ENCODE measurements around the gene PPM1N. TPM values are rescaled to one million over a fixed set of nuclear protein-coding genes. Genes with fewer than 3 reads are reported as not detected.
A peak's percentile ranks its signal among the peaks of the same experiment; 100 is the strongest.

Gene PPM1N
- total and polyA plus RNA-seq, 2 of the 13 experiments (the other 11 are each of a cell fraction or from before 2014, with no cell fraction given) = 0.31 to 1.8 TPM

DNA sequence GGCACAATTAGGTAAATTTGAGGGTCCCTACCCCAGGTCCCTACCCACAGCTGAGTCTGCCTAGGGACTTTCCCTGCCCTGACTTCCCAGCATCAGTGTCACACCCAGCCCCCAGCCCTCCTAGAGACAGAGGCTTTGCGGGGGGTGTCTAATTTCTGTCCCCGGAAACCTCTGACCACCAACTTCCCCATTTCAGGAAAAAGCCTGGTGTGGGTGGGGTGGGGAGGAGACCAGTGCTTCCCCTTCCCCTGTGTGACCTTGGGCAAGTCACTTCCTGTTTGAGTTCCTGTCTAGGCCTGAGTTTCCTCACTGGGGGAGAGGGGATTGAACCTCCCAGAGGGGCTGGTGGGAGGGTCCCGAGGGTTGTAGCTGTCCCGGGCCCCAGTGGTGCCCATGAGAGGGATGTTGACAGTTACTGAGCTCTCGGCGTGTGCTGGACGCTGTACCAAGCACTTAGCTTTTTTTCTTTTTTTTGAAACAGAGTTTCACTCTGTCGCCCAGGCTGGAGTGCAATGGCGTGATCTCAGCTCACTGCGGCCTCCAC lies 16.9 kb downstream of the PPM1N start (continued):
- 0 out of 2 replicates have a peak, but pooled peaks have one; percentile 55 for TF ChIP-seq ZBTB7A (CRISPR knock-in tag; IDR thresholded peaks at IDR 0.05)
- 0 out of 4 replicates have a peak, but pooled peaks of 1 of the 2 experiments have one; percentile 15 for TF ChIP-seq EP300 (IDR thresholded peaks at IDR 0.05; ENCODE audit: low read depth in 2 of 2, low read length in 2 of 2)
- TF ChIP-seq EP300 (CRISPR knock-in tag; IDR thresholded peaks at IDR 0.05; ENCODE audit: borderline replicate concordance) = no peak
- TF ChIP-seq FOXK2 (IDR thresholded peaks at IDR 0.05) = no peak
- TF ChIP-seq ETV5 (CRISPR knock-in tag; IDR thresholded peaks at IDR 0.05; ENCODE audit: borderline replicate concordance) = peak; percentile 74
- TF ChIP-seq, protein P1, sequence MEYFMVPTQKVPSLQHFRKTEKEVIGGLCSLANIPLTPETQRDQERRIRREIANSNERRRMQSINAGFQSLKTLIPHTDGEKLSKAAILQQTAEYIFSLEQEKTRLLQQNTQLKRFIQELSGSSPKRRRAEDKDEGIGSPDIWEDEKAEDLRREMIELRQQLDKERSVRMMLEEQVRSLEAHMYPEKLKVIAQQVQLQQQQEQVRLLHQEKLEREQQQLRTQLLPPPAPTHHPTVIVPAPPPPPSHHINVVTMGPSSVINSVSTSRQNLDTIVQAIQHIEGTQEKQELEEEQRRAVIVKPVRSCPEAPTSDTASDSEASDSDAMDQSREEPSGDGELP (IDR thresholded peaks at IDR 0.05; ENCODE audit: borderline replicate concordance, low read depth) = no peak
- TF ChIP-seq ETV6 (CRISPR knock-in tag; conservative IDR thresholded peaks at IDR 0.05) = peak; percentile 97
- 0 out of 4 replicates have a peak, but pooled peaks of 1 of the 2 experiments have one; percentile 7 for TF ChIP-seq POLR2A (IDR thresholded peaks at IDR 0.05; ENCODE audit: insufficient read depth in 1 of 2, low read depth in 2 of 2, low read length in 2 of 2)
- TF ChIP-seq GABPA (IDR thresholded peaks at IDR 0.05; ENCODE audit: low read depth, low read length) = 0 out of 2 replicates have a peak, but pooled peaks have one; percentile 15
- TF ChIP-seq GABPA (CRISPR knock-in tag; IDR thresholded peaks at IDR 0.05; ENCODE audit: low read depth) = peak; percentile 67
- 0 out of 2 replicates have a peak, but pooled peaks have one; percentile 1 for TF ChIP-seq PAXIP1 (CRISPR knock-in tag; conservative IDR thresholded peaks at IDR 0.05)
